GM19467 (cell line): ENCODE measurements around the gene SECISBP2.
"Not testable (repeated sequence)": the region's sequence is repeated elsewhere in the genome, so short reads cannot be mapped to it uniquely, and the experiment has no call there.

ENCODE experiments used
- ATAC-seq: cut with Tn5 transposase; IDR thresholded peaks from one replicate; pipeline ENCODE4 v1.9.1; 2021; ENCODE audit warnings: mild to moderate bottlenecking, moderate library complexity; ENCODE audit not compliant: unreplicated experiment

Gene SECISBP2, protein sequence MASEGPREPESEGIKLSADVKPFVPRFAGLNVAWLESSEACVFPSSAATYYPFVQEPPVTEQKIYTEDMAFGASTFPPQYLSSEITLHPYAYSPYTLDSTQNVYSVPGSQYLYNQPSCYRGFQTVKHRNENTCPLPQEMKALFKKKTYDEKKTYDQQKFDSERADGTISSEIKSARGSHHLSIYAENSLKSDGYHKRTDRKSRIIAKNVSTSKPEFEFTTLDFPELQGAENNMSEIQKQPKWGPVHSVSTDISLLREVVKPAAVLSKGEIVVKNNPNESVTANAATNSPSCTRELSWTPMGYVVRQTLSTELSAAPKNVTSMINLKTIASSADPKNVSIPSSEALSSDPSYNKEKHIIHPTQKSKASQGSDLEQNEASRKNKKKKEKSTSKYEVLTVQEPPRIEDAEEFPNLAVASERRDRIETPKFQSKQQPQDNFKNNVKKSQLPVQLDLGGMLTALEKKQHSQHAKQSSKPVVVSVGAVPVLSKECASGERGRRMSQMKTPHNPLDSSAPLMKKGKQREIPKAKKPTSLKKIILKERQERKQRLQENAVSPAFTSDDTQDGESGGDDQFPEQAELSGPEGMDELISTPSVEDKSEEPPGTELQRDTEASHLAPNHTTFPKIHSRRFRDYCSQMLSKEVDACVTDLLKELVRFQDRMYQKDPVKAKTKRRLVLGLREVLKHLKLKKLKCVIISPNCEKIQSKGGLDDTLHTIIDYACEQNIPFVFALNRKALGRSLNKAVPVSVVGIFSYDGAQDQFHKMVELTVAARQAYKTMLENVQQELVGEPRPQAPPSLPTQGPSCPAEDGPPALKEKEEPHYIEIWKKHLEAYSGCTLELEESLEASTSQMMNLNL

DNA sequence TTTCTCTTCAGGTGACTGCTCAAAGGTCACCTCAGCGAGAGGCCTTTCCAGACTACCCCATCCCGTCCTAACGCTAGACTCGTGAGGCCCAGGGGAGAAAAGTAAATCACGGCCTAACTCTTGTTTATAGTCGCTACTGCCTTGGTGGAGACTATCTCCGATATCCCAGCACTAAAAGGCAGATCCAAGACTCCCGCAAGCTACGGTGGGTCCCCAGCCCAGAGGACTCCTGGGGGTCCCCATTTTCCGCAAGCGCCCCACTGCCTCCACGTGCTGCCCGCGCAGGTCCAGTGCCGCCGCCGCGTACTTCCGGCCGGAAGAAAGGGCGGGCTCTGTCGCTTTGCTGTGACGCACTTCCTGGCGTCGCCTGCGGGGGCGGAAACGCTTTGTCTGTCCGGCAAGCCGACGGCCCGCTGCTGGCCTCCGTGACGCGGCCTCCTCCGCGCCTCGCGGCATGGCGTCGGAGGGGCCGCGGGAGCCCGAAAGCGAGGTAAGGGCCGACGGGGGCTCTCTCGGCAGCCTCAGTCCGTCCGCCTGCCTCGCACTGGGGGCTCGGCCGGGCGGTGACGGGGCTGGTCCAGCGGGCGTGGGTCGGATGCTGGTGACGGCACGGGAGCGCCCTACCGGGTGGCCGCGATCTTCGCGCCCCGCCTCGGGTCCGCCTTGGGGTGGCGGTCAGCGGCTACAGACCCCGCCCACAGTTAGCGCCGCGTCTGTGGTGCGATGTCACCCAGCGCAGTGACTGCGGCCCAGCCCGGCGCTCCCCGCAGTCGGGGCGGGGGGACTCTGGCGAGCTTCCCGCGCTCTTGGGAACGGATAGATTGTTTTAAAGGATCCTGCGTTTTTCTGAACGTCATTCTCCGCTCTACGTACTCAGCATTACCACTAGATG, at the start of gene SECISBP2:
TSS of gene SECISBP2 (plus strand) at position 378 of the 892 bp plus-strand sequence. CDS start at position 455, 77 bp downstream.
- ATAC-seq: peak; percentile 82

DNA sequence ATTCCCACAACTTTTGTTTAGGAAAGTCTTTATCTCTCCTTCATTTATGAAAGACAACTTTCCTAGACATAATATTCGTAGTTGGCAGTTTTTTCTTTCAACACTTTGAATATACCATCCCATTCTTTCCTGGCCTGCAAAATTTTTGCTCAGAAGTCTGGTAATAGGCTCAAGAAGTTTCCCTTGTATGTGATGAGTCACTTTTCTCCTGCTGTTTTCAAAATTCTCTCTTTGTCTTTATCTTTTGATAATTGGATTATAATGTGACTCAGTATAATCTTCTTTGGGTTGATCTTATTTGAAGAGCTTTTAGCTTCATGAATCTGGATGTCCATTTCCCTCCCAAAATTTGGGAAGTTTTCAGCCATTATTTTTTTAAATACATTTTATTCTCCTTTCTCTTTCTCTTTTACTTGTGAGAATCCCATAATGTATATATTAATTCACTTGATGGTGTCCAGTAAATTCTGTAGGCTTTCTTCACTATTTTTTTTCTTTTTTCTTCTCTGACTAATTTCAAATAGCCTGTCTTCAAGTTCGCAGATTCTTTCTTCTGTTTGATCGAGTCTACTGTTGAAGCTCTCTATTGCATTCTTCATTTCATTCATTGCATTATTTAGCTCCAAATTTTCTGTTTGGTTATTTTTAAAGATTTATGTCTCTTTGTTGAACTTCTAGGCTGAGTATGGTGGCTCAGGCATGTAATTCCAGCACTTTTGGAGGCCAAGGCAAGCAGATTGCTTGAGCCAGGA, 44.6 kb upstream of the SECISBP2 start:
- no peak for ATAC-seq

DNA sequence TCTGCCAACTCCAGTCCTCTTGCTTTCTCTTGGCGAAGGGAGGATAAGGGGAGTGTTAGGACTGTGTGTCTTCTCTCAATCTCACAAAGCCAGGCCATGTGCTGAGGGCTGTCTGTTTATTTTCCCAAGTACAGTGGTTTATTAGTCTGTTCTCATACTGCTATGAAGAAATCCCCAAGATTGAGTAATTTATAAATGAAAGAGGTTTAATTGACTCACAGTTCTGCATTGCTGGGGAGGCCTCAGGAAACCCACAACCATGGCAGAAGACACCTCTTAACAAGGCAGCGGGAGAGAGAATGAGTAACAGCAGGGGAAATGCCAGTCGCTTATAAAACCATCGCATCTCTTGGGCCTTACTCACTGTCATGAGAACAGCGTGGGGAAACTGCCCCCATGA, 43.5 kb upstream of the SECISBP2 start:
- no peak for ATAC-seq

DNA sequence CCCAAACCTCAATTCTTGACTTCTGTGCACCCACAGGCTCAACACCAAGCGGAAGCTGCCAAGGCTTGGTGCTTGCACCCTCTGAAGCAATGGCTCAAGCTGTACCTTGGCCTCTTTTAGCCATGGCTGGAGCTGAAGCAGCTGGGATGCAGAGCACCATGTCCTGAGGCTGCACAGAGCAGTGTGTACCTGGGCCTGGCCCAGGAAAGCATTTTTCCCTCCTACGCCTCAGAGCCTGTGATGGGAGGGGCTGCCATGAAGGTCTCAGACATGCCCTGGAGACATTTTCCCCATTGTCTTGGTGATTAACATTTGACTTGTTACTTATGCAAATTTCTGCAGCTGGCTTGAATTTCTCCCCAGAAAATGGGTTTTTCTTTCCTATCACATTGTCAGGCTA, 42.3 kb upstream of the SECISBP2 start:
- not testable (repeated sequence) for ATAC-seq

DNA sequence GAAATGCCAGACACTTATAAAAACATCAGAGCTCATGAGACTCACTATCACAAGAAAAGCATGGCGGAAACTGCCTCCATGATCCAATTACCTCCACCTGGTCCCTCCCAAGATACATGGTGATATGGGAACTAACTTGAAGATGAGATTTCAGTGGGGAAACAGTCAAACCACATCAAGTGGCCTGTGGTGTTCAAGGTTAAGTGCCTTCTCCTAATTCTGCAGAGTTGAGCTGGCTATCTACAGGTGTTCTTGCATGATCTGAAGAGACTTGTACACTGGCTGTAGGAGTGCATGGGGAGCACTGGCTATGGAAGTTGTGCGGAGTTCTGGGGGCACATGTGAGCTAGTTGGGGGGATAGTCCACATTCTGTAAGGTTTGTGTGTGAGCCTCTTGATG, 41.3 kb upstream of the SECISBP2 start:
- ATAC-seq: no peak

DNA sequence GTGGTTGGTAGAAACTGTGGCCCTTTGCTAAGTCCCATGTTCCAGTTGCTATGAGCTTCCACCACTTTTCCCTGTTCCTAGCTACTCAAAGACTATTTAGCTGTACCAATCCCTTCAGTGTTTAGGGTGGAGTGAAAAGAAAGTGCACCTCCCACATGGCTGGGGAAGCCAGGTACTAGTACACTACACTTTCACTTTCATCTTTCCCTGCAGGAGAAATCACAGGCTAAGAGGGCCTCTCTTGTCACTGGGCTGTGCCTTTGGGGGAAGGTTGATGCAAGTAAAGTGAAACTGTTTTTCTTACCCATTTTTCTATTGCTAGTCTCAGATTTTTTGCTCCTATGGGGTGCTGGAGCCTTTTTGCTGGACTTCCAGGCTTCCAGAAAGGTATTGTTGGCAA, 40.8 kb upstream of the SECISBP2 start:
- no peak for ATAC-seq

DNA sequence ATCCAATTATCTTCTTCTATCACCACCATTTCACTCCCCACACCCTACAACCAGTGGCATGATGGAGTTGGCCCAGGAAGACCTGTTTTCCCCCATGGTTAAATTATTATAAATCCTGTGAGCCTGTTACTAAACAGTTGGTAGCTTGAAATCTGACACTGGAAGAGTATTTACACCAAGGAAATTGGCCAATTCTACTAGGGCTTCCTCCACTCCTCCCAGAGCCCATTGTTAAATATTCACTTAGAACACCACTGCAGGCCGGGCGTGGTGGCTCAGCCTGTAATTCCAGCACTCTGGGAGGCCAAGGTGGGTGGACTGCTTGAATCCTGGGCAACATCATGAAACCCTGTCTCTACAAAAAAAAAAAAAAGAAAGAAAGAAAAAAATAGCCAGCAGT, 39.7 kb upstream of the SECISBP2 start:
- ATAC-seq: no peak

DNA sequence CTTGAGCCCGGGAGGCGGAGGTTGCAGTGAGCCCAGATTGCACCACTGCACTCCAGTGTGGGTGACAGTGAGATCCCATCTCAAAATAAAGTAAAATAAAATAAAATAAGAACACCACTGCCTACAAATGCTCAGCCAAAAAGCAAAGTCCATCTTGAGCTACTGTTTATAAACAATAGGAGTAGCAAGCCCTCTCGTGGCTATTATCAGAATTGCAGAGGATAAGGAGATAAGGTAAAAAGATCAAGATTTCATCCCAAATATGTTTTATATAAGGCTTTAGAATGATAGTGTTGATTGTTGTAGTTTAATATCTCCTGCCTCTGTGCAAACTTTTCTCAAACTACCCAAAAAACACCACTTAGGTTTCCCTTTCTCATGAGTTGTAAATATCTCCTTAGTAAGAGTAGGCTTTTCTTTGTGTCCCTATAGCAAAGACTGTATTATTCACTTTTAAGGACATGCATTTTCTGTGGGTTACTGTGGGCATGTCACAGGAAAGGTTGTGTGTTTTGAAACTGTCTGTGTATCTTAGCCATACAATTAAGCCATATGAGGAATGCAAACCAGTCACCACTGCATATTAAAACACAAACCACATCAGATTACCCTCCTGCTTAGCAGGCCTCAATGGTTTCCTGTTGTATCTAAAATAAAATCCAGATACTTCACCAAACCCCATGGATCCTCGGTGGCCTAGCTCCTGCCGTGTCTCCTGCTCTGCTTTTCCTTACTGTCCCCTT, 39.1 kb upstream of the SECISBP2 start:
- ATAC-seq: no peak

DNA sequence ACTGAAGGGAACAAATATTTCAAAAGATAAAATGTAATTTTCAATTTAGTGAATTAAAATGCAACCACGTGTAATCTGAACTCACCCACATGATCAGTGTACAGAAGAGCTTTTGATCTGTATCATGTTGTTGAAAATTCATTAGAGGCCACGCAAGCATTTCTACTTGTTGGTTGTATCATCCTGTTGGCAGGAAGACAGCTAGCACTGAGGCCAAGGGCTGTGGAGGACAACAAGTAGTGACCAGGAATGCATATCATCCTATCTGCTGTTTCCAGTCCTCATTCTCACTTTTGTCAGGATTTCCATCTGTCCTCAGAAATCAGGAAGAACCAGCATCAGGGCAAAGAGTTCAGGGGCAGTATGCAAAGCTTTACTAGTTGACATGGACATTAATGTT, 37.2 kb upstream of the SECISBP2 start:
- no peak for ATAC-seq

DNA sequence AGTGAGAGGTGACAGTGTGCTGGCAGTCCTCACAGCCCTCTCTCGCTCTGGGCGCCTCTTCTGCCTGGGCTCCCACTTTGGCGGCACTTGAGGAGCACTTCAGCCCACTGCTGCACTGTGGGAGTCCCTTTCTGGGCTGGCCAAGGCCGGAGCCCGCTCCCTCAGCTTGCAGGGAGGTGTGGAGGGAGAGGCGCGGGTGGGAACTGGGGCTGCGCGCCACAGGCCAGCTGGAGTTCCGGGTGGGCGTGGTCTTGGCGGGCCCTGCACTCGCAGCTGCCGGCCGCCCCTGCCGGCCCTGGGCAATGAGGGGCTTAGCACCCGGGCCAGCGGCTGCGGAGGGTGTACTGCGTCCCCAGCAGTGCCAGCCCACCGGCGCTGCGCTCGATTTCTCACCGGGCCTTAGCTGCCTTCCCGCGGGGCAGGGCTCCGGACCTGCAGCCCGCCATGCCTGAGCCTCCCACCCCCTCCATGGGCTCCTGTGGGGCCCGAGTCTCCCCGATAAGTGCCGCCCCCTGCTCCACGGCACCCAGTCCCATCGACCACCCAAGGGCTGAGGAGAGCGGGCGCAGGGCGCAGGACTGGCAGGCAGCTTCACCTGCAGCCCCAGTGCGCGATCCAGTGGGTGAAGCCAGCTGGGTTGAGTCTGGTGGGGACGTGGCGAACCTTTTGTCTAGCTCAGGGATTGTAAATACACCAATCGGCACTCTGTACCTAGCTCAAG, 35.9 kb upstream of the SECISBP2 start:
- ATAC-seq: not testable (repeated sequence)

DNA sequence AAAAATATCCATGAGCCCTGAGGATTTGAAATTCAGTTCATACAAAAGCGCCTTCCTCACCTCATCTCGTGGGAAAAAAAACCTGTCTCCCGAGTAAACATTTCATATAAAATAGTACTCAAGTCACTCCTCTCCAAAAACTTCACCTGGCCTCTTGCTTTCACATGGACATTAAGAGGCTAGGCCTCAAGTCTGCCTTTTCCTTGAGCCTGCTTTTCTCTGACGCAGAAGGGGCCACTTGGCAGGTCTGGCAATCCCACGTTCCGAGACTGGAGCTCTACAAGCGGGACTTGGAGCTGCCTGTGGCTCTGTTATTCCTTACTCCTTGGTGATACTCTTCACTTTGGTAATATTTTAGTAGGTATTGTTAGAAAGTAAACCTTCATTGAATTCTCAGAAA, 34.2 kb upstream of the SECISBP2 start:
- no peak for ATAC-seq

DNA sequence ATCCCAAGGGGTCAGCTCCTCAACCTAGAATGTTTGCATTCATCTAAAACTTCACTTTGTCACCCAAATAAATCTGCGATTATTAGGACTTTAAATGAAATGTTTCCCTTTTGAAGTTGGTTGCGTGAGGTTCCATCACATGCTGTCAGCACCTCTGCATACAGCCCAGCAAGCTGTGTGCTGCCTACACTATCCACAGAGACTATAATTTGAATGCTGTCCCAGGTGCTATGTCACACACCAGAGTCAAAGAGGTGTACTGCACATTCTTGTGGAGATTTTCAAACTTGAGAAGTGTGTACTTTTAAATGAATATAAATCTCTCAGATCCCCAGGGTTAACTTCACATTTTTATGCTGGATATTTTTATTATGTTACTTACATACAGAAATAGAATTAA, 26.6 kb upstream of the SECISBP2 start:
- no peak for ATAC-seq

DNA sequence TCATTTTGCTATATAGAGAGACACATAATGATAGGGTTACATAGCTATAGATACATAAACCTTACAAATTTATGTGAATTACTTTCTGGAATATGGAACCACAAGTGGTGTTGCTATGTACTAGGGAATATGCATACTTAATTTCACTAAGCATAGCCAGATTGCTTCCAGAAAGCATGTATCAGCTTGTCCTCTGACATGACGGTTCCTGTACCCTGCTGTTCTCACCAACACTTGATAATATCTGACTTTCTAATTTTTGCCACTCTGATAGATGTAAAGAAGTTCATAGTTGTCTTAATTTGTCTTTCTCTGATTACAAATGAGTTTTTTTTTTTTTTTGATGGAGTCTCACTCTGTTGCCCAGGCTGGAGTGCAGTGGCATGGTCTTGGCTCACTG, 25.3 kb upstream of the SECISBP2 start:
- no peak for ATAC-seq

DNA sequence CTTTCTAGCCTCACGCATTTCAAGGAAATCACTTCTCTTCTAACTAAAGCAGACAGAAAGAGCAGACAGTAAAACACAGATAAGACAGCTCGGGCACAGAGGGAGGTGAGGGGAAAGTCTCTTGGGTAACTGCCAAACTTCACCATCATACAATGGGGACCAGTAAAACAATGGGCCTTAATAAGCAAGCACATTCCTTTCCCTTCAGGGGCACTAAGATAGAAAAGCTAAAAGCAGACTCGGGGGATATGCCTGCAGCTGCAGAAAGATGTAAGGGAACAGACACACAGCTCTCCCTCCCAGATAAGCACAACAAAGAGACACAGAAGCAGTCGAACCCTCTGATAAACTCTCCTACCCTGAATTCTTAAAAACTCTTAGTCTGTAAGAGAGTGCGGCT, 22.9 kb upstream of the SECISBP2 start:
- ATAC-seq: no peak

DNA sequence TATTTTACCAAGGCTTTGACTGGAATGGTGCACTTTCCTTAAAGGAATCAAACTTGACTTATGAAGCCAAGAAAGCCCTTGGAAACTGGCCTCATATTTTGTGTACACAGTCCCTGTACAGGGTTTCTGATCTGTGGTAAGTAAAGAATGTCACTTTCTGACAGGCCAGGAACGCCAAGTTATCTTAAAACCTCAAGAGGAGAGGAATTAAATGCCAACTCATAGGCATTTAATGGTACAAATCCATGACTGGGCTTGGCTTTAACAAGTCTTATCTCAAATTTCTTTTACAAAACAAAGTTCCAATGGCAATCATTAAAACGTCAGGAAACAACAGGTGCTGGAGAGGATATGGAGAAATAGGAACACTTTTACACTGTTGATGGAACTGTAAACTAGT, 16.3 kb upstream of the SECISBP2 start:
- ATAC-seq: not testable (repeated sequence)

DNA sequence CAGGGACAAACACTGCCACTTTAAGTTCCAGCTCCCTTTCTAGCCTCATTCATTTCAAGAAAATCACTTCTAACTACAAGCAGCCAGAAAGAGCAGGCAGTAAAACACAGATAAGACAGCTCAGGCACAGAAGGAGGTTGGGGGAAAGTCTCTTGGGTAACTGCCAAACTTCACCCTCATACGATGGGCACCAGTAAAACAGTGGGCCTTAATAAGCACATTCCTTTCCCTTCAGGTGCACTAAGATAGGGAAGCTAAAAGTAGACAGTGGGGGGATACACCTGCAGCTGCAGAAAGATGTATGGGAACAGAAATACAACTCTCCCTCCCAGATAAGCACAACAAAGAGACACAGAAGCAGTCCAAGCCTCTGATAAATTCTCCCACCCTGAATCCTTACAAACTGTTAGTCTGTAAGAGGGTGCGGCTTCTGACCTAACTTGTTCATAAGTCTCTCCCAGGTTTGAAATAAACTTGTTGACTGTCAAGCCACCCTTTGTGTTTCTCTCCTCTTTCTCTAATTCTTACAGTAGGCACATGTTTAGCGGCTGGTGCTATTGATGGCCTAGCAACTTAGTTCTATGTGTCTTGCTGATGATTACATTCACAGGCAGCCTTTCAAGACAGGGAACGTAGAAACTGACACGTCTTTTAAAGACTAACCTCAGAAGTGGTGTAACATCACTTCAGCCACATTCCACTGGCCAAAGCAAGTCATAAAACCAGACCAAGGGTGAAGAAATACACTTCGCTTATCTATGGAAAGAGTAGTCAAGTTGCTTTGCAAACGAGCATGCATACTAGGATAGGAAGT, 14.1 kb upstream of the SECISBP2 start:
- no peak for ATAC-seq

DNA sequence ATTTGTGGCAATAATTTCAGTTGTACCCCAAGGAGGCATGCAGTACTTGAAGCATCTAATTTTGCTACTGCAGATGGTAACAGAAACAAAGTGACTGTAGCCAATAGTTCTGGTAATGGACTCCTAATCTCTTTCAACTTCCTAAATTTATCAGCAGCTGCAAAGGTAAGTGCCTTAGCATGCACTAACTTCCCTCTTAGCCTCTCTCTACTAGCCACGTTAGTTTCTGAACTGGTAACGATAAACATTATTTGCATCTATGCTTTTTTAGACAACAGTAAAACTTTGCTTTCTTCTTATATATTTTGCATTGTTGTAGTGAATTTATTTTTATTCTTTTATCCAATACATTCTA, 13.5 kb upstream of the SECISBP2 start:
- ATAC-seq: no peak

DNA sequence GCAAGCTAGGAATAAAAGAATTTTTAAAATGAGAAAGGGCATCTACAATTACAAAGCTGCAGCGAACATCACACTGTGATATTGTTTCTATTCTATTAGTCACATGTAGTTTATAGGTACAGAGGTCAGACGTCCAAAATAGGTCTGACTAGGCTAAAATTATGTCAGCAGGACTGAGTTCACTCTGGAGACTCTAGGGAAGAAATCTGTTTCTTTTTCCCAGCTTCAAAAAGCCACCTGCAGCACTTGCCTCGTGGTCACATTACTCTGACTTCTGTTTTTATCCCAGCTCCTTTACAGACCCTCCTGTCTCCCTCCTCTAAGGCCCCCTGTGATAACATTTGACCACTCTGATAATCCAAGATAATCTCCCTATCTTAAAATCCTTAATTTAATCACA, 12.4 kb upstream of the SECISBP2 start:
- ATAC-seq: no peak
